HepG2 (cell line): ENCODE results near the gene NUDT17. TPM values are rescaled to one million over a fixed set of nuclear protein-coding genes. Genes with fewer than 3 reads are reported as not detected.

Experiments used
- ETV6 ChIP-seq: sonication (generic); formaldehyde crosslinking; conservative IDR thresholded peaks from 2 replicates; pipeline ENCODE4 v1.4.0; 2020; ENCODE audit warnings: missing genetic modification reagents
- KAT8 ChIP-seq: IDR thresholded peaks from 2 replicates; pipeline ENCODE4 v1.6.1; 2016; ENCODE audit warnings: missing genetic modification reagents, missing compliant biosample characterization
- MAFG ChIP-seq: sonication (generic); formaldehyde crosslinking; IDR thresholded peaks from 2 replicates; pipeline ENCODE4 v1.5.1; 2020; ENCODE audit warnings: mild to moderate bottlenecking, missing genetic modification reagents
- NRL ChIP-seq: sonication (generic); formaldehyde crosslinking; IDR thresholded peaks from 2 replicates; pipeline ENCODE4 v1.5.0; 2020; ENCODE audit warnings: missing genetic modification reagents, mild to moderate bottlenecking, moderate library complexity, borderline replicate concordance
- PLRG1 ChIP-seq: fragments of 450-650 bp; conservative IDR thresholded peaks from 2 replicates; pipeline ENCODE4 v1.6.1; 2016
- TAF15 ChIP-seq: fragments of 200-400 bp; formaldehyde crosslinking; IDR thresholded peaks from one replicate; pipeline ENCODE4 v1.6.1; 2018; ENCODE audit warnings: mild to moderate bottlenecking, low read depth, low read length; ENCODE audit not compliant: poor library complexity, severe bottlenecking
- ZNF274 ChIP-seq: sonication (generic); formaldehyde crosslinking; IDR thresholded peaks from 2 replicates; pipeline ENCODE4 v1.5.1; 2020; ENCODE audit warnings: mild to moderate bottlenecking, missing genetic modification reagents
- ZNF501 ChIP-seq: sonication (generic); formaldehyde crosslinking; IDR thresholded peaks from 2 replicates; pipeline ENCODE4 v1.5.1; 2020; ENCODE audit warnings: mild to moderate bottlenecking, moderate library complexity, missing genetic modification reagents
- ZNF749 ChIP-seq: sonication (generic); formaldehyde crosslinking; IDR thresholded peaks from 2 replicates; pipeline ENCODE4 v1.8.0; 2022; ENCODE audit warnings: mild to moderate bottlenecking, missing genetic modification reagents, moderate library complexity, borderline replicate concordance
- ZNF773 ChIP-seq: sonication (generic); formaldehyde crosslinking; IDR thresholded peaks from 2 replicates; pipeline ENCODE4 v1.4.0; 2020; ENCODE audit warnings: missing genetic modification reagents, borderline replicate concordance
- ZNF782 ChIP-seq: sonication (generic); formaldehyde crosslinking; IDR thresholded peaks from 2 replicates; pipeline ENCODE4 v1.4.0; 2020; ENCODE audit warnings: missing genetic modification reagents, mild to moderate bottlenecking, borderline replicate concordance
- ZNF790 ChIP-seq: sonication (generic); formaldehyde crosslinking; IDR thresholded peaks from 2 replicates; pipeline ENCODE4 v1.8.0; 2022; ENCODE audit warnings: missing genetic modification reagents, mild to moderate bottlenecking, borderline replicate concordance
- ZNF891 ChIP-seq: sonication (generic); formaldehyde crosslinking; IDR thresholded peaks from 2 replicates; pipeline ENCODE4 v1.5.0; 2020; ENCODE audit warnings: mild to moderate bottlenecking, missing genetic modification reagents
- ZSCAN9 ChIP-seq: IDR thresholded peaks from 2 replicates; pipeline ENCODE4 v1.6.1; 2016; ENCODE audit warnings: borderline replicate concordance
- polyA plus RNA-seq, 8 experiments: library from polyadenylated mRNA; depleted of rRNA in 3 of 8; stranded (reverse) in 7 of 8; unstranded in 1 of 8; fragments of >200 nt; fragmentation: Illumina TruSeq in 4 of 8; extraction: Trizol in 4 of 8; gene quantifications; 2 replicates each; pipeline versions ENCODE4 v1.2.1 to v1.2.3, GENCODE V29; 2011 to 2016; ENCODE audit warnings: low read depth in 4 of 8, missing spikeins in 1 of 8, mixed read lengths in 1 of 8; ENCODE audit not compliant: insufficient read depth in 1 of 8
- total RNA-seq, 5 experiments: library from RNA; depleted of rRNA; stranded (reverse); fragments of >200 nt; fragmentation: Illumina TruSeq; extraction: Trizol; gene quantifications; 2 replicates each; pipeline ENCODE4 v1.2.3, GENCODE V29; 2016; ENCODE audit warnings: low read depth in 1 of 5
- TF ChIP-seq, protein P1 (sequence below): sonication (generic); formaldehyde crosslinking; IDR thresholded peaks from 2 replicates; pipeline ENCODE4 v1.4.0; 2020; ENCODE audit warnings: missing genetic modification reagents, borderline replicate concordance
- TF ChIP-seq, protein P2 (sequence below): sonication (generic); formaldehyde crosslinking; IDR thresholded peaks from 2 replicates; pipeline ENCODE4 v1.4.0; 2020; ENCODE audit warnings: mild to moderate bottlenecking, missing genetic modification reagents

Gene NUDT17
- total and polyA plus RNA-seq, 2 of the 13 experiments (the other 11 are each of a cell fraction or from before 2014, with no cell fraction given), result 2.6 to 5.8 TPM

DNA sequence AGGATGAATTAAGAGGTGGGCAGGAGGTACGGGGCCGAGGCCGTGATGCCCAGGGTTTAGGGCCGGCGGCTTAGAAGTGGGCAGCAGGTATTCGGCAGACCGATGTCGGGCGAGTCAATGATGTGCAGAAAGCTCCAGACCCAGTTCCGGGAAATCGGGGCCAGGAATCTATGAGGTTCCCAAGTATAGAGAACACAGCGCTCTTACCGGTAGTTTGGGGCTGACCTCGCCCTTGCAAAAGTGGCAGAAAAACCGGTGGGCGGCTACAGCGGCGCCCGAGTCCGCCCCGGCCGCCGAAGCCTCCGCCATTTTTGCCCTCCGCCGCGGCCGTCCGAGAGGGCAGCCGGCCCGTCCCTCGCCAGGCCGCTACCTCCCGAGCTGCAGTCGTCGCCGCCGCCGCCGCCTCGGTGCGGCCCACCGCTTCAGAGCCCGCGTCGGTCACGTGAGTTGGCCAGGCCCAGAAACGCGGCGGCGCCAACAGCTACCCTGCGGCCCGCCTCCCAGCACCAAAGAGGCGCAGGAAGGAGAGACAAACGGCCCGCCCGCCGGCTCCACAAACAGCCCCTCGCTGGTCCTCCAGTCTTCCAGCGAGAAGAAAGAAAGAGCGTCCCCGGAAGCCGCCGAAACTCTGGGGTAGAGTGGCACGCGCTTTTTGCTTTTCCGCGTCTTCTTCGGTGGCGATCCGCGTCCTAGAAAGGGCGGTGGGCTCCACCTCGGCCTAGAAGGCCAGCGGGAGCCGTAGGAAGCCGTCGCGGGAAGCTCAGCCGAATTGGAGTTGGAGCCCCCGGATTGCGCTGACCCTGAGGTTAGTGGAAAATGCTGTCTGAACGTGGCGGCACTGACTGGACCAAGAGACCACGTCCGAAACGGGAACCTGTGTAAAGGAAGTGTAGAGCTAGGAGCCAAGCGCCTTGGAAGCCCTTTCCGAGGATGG, 21.6 kb upstream of the NUDT17 start, which contains the start of the genes POLR3C and RNF115 (continued):
- TF ChIP-seq, protein P1, sequence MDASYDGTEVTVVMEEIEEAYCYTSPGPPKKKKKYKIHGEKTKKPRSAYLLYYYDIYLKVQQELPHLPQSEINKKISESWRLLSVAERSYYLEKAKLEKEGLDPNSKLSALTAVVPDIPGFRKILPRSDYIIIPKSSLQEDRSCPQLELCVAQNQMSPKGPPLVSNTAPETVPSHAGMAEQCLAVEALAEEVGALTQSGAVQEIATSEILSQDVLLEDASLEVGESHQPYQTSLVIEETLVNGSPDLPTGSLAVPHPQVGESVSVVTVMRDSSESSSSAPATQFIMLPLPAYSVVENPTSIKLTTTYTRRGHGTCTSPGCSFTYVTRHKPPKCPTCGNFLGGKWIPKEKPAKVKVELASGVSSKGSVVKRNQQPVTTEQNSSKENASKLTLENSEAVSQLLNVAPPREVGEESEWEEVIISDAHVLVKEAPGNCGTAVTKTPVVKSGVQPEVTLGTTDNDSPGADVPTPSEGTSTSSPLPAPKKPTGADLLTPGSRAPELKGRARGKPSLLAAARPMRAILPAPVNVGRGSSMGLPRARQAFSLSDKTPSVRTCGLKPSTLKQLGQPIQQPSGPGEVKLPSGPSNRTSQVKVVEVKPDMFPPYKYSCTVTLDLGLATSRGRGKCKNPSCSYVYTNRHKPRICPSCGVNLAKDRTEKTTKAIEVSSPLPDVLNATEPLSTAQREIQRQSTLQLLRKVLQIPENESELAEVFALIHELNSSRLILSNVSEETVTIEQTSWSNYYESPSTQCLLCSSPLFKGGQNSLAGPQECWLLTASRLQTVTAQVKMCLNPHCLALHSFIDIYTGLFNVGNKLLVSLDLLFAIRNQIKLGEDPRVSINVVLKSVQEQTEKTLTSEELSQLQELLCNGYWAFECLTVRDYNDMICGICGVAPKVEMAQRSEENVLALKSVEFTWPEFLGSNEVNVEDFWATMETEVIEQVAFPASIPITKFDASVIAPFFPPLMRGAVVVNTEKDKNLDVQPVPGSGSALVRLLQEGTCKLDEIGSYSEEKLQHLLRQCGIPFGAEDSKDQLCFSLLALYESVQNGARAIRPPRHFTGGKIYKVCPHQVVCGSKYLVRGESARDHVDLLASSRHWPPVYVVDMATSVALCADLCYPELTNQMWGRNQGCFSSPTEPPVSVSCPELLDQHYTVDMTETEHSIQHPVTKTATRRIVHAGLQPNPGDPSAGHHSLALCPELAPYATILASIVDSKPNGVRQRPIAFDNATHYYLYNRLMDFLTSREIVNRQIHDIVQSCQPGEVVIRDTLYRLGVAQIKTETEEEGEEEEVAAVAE (CRISPR knock-in tag), result no peak
- TF ChIP-seq ZNF274 (CRISPR knock-in tag), result no peak
- TF ChIP-seq, protein P2, sequence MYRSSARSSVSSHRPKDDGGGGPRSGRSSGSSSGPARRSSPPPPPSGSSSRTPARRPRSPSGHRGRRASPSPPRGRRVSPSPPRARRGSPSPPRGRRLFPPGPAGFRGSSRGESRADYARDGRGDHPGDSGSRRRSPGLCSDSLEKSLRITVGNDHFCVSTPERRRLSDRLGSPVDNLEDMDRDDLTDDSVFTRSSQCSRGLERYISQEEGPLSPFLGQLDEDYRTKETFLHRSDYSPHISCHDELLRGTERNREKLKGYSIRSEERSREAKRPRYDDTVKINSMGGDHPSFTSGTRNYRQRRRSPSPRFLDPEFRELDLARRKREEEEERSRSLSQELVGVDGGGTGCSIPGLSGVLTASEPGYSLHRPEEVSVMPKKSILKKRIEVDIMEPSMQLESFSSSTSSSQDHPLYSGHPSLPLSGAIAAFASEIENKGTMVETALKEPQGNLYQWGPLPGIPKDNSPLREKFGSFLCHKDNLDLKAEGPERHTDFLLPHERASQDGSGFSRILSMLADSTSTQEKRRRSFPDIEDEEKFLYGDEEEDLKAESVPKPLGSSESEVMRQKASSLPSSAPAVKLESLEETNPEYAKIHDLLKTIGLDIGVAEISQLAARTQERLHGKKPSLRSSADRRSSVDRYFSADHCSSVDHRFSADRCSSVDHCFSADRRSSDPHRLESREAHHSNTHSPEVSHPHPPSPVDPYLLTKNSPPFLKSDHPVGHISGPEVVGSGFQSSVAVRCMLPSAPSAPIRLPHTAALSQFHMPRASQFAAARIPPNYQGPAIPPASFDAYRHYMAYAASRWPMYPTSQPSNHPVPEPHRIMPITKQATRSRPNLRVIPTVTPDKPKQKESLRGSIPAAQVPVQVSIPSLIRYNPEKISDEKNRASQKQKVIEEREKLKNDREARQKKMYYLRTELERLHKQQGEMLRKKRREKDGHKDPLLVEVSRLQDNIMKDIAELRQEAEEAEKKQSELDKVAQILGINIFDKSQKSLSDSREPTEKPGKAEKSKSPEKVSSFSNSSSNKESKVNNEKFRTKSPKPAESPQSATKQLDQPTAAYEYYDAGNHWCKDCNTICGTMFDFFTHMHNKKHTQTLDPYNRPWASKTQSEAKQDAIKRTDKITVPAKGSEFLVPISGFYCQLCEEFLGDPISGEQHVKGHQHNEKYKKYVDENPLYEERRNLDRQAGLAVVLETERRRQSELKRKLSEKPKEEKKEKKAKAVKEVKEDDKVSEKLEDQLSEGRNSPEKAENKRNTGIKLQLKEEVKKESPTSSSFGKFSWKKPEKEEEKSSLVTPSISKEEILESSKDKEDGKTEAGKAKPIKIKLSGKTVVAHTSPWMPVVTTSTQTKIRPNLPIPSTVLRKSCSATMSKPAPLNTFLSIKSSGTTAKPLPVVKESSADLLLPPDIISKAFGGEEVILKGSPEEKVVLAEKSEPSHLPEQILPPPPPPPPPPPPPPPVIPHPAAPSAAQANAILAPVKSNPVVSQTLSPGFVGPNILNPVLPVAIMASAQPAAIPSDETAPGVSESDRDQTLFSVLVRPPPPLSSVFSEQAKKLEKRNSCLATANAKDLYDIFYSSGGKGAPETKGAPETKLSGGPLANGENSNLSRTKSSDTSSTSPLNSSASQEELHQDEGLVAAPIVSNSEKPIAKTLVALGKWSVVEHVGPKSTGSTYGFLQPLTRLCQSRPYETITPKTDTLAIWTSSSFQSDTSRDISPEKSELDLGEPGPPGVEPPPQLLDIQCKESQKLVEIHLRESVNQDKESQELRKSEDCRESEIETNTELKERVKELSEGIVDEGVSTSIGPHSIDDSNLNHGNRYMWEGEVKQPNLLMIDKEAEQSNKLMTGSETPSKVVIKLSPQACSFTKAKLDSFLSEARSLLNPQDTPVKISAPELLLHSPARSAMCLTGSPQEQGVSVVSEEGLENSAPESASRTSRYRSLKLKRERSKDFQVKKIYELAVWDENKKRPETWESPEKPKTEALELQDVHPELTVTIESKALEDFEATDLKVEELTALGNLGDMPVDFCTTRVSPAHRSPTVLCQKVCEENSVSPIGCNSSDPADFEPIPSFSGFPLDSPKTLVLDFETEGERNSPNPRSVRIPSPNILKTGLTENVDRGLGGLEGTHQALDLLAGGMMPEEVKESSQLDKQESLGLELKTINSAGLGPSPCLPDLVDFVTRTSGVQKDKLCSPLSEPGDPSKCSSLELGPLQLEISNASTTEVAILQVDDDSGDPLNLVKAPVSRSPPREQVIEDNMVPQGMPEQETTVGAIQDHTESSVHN (CRISPR knock-in tag), result no peak
- TF ChIP-seq ZNF790 (CRISPR knock-in tag), result no peak; the same call in 1 of the 2 replicates
- peak; percentile 84; the same call in 1 of the 2 replicates for TF ChIP-seq ZNF891 (CRISPR knock-in tag)
- peak; percentile 27; the same call in 1 of the 2 replicates for TF ChIP-seq ZNF749 (CRISPR knock-in tag)
- no peak for TF ChIP-seq TAF15
- TF ChIP-seq NRL, result peak; percentile 82; the same call in 1 of the 2 replicates
- no peak for TF ChIP-seq ZSCAN9 (CRISPR knock-in tag)
- peak; percentile 39; the same call in 1 of the 2 replicates for TF ChIP-seq ZNF782 (CRISPR knock-in tag)
- TF ChIP-seq ZNF501 (CRISPR knock-in tag), result peak; percentile 93
- TF ChIP-seq PLRG1, result no peak
- TF ChIP-seq ETV6 (CRISPR knock-in tag), result no peak
- peak; percentile 93; the same call in 1 of the 2 replicates for TF ChIP-seq KAT8 (CRISPR knock-in tag)
- TF ChIP-seq ZNF773, result peak; percentile 49; the same call in 1 of the 2 replicates
- no peak for TF ChIP-seq MAFG (CRISPR knock-in tag)
